ENCODE results near the gene REM1.

DNA sequence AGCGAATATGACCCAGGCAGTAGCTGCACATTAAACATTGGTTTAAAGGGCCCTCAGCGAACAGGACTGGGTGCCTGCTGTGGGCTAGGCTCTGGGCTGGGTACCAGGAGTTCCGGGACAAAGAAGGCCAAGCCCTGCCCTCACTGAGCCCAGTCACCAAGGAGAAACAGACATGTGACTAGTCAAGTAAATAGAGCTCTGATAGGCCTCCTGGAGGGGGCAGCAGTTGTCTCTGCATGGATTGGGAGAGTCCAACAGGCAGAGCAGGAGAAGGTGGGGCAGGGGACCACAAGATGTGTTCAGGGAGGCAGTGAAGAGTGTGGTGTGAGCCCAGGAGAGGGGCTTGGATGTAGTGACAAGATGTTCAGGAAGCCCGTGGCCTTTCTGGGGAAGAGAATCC is 42.3 kb downstream of the REM1 start:
- TF ChIP-seq, protein P1, sequence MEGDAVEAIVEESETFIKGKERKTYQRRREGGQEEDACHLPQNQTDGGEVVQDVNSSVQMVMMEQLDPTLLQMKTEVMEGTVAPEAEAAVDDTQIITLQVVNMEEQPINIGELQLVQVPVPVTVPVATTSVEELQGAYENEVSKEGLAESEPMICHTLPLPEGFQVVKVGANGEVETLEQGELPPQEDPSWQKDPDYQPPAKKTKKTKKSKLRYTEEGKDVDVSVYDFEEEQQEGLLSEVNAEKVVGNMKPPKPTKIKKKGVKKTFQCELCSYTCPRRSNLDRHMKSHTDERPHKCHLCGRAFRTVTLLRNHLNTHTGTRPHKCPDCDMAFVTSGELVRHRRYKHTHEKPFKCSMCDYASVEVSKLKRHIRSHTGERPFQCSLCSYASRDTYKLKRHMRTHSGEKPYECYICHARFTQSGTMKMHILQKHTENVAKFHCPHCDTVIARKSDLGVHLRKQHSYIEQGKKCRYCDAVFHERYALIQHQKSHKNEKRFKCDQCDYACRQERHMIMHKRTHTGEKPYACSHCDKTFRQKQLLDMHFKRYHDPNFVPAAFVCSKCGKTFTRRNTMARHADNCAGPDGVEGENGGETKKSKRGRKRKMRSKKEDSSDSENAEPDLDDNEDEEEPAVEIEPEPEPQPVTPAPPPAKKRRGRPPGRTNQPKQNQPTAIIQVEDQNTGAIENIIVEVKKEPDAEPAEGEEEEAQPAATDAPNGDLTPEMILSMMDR (IDR thresholded peaks at IDR 0.05) = peak in 4 of 7 experiments; percentile 22 to 33 (median 24)
- TF ChIP-seq POLR2A (IDR thresholded peaks at IDR 0.05) = no peak

All from body of pancreas (tissue), 4 donors.